ENCODE measurements around the gene RGS6.

RGS6 gene

GRCh38 chr14:72553161-72553560 lies 620.9 kb downstream of the RGS6 start:
- DNase-seq (ENCODE audit: low spot score): no peak

- no peak for DNase-seq (ENCODE audit: low spot score)
Observed at GRCh38 chr14:72553656-72554055, 621.4 kb downstream of the RGS6 start.

- no peak for DNase-seq (ENCODE audit: low spot score)
Observed at GRCh38 chr14:72554401-72554800, 622.2 kb downstream of the RGS6 start.

GRCh38 chr14:72554994-72555608 lies 622.9 kb downstream of the RGS6 start:
- no peak for DNase-seq (ENCODE audit: low spot score)

- no peak for DNase-seq (ENCODE audit: low spot score)
Observed at GRCh38 chr14:72555609-72556000, 623.4 kb downstream of the RGS6 start.

GRCh38 chr14:72557671-72558070 lies 625.4 kb downstream of the RGS6 start:
- DNase-seq (ENCODE audit: low spot score): no peak

- DNase-seq (ENCODE audit: low spot score): no peak
Observed at GRCh38 chr14:72558721-72559120, 626.5 kb downstream of the RGS6 start.

- DNase-seq (ENCODE audit: low spot score): no peak
Observed at GRCh38 chr14:72559202-72559601, 627.0 kb downstream of the RGS6 start.

- DNase-seq (ENCODE audit: low spot score): no peak
Observed at GRCh38 chr14:72559669-72560255, 627.5 kb downstream of the RGS6 start.

GRCh38 chr14:72560331-72560730 lies 628.1 kb downstream of the RGS6 start:
- DNase-seq (ENCODE audit: low spot score): no peak

- DNase-seq (ENCODE audit: low spot score): no peak
Observed at GRCh38 chr14:72560889-72561493, 628.8 kb downstream of the RGS6 start.

GRCh38 chr14:72562300-72562699 lies 630.1 kb downstream of the RGS6 start:
- DNase-seq (ENCODE audit: low spot score): no peak

- DNase-seq (ENCODE audit: low spot score): no peak
Observed at GRCh38 chr14:72563676-72564075, 631.4 kb downstream of the RGS6 start.

- no peak for DNase-seq (ENCODE audit: low spot score)
Observed at GRCh38 chr14:72565149-72565559, 632.9 kb downstream of the RGS6 start.

GRCh38 chr14:72565917-72566316 lies 633.7 kb downstream of the RGS6 start:
- no peak for DNase-seq (ENCODE audit: low spot score)

GRCh38 chr14:72567226-72567625 lies 635.0 kb downstream of the RGS6 start:
- DNase-seq (ENCODE audit: low spot score): no peak

- no peak for DNase-seq (ENCODE audit: low spot score)
Observed at GRCh38 chr14:72568296-72568992, 636.2 kb downstream of the RGS6 start.

GRCh38 chr14:72573725-72574417 lies 641.6 kb downstream of the RGS6 start:
- DNase-seq (ENCODE audit: low spot score): no peak

GRCh38 chr14:72574715-72575114 lies 642.5 kb downstream of the RGS6 start:
- no peak for DNase-seq (ENCODE audit: low spot score)

- DNase-seq (ENCODE audit: low spot score): no peak
Observed at GRCh38 chr14:72576258-72576657, 644.0 kb downstream of the RGS6 start.

- no peak for DNase-seq (ENCODE audit: low spot score)
Observed at GRCh38 chr14:72577521-72577920, 645.3 kb downstream of the RGS6 start.

- no peak for DNase-seq (ENCODE audit: low spot score)
Observed at GRCh38 chr14:72578514-72578913, 646.3 kb downstream of the RGS6 start.

- no peak for DNase-seq (ENCODE audit: low spot score)
Observed at GRCh38 chr14:72582582-72582981, 650.4 kb downstream of the RGS6 start.
